Spinal cord (tissue), 10 donors: Measurements from ENCODE around the gene NDUFB7. TPM values are rescaled to one million over a fixed set of nuclear protein-coding genes. Genes with fewer than 3 reads are reported as not detected.
A peak's percentile ranks its signal among the peaks of the same experiment; 100 is the strongest.

Experiments used
- DNase-seq, 6 donors: peaks; one replicate each; pipeline versions ENCODE4 v3.0.0 to v3.0.0-alpha.2; 2013 to 2015; ENCODE audit warnings: low spot score in 6 of 6, low read depth in 4 of 6
- H3K27ac ChIP-seq: one replicate; pipeline ENCODE4 v1.5.1; 2013; ENCODE audit warnings: low read depth, low read length, control low read depth
- H3K27me3 ChIP-seq: one replicate; pipeline ENCODE4 v1.6.1; 2013; ENCODE audit warnings: low read length; ENCODE audit not compliant: control insufficient read depth, insufficient read depth
- H3K36me3 ChIP-seq: one replicate; pipeline ENCODE4 v1.6.1; 2013; ENCODE audit warnings: low read length; ENCODE audit not compliant: control insufficient read depth, insufficient read depth
- H3K4me1 ChIP-seq: one replicate; pipeline ENCODE4 v1.6.1; 2013; ENCODE audit warnings: low read length; ENCODE audit not compliant: control insufficient read depth, insufficient read depth
- H3K4me3 ChIP-seq: one replicate; pipeline ENCODE4 v1.5.1; 2013; ENCODE audit warnings: low read depth, low read length, control low read depth
- H3K9me3 ChIP-seq: one replicate; pipeline ENCODE4 v1.6.1; 2013; ENCODE audit warnings: low read length; ENCODE audit not compliant: control insufficient read depth, insufficient read depth
- WGBS: methylation state at CpG from one replicate; pipeline ENCODE4 v1.1.5; 2013; ENCODE audit warnings: missing lambda C conversion rate; ENCODE audit not compliant: insufficient coverage; 5-methylcytosine and 5-hydroxymethylcytosine counted together
- polyA plus RNA-seq, 2 donors: library from polyadenylated mRNA; unstranded; fragments of 120-200 nt; gene quantifications; one replicate each; pipeline ENCODE4 v1.2.1, GENCODE V29; 2013; ENCODE audit not compliant: insufficient read length in 2 of 2
- total RNA-seq, 2 donors: library from RNA; depleted of rRNA in 1 of 2; stranded (reverse); fragments of 120-200 nt in 1 of 2; fragments of >200 nt in 1 of 2; gene quantifications; one replicate each; pipeline versions ENCODE4 v1.2.3 to v1.2.4, GENCODE V29; 2013 to 2014
- donor health status: healthy.

NDUFB7 gene
- total and polyA plus RNA-seq, 4 donors: 143 to 310 (median 156) TPM

DNA sequence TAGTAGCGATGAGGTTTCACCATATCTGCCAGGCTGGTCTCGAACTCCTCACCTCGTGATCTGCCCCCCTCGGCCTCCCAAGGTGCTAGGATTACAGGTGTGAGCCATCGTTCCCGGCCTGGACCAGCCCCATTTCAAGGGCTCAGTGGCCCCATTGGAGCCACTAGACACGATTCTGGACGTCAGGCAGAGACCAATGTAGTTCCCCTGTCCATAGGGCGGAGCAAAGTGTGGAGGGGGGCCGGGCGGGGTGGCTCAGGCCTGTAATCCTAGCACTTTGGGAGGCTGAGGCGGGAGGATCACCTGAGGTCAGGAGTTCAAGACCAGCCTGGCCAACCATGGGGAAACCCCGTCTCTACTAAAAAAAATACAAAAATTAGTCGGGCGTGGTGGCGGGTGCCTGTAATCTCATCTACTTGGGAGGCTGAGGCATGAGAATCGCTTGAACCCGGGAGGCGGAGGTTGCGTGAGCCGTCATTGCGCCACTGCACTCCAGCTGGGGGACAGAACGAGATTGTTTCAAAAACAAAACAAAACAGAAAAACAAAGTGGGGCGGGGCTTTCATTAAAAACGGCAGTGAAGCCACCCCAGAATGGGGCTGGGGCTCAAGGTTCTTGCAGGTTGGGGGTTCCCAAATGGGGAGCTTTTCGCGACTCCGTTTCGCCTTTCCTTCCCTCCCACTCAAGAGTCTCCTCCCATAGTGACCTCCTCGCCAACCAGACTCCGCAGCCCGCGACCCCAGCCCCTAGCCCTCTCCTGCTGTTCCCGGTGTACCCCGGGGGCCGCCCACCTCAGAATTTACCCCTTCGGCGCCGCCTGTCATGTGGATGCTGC is 43.2 kb downstream of the NDUFB7 start:
- Histone ChIP-seq H3K27ac (peak overlapping the region; percentile 98), H3K9me3 (no peaks in the 10 kb centered on the region), H3K36me3 (peaks cover 3% of the 10 kb centered on the region), H3K4me1 (peaks cover 22% of the 10 kb centered on the region), H3K27me3 (no peaks in the 10 kb centered on the region), H3K4me3 (peak overlapping the region; percentile 98)
- WGBS: 44% methylated on average over 39 of the region's 39 CpGs
- no peak for DNase-seq

- DNase-seq: no peak
- 88% methylated on average over 2 of the region's 4 CpGs for WGBS
- Histone ChIP-seq H3K4me3 (no peak overlapping the region), H3K27me3 (no peaks in the 10 kb centered on the region), H3K9me3 (no peaks in the 10 kb centered on the region), H3K4me1 (peaks cover 15% of the 10 kb centered on the region), H3K27ac (no peak overlapping the region), H3K36me3 (no peaks in the 10 kb centered on the region)
Observed at GRCh38 chr19:14526423-14526822, 45.4 kb downstream of the NDUFB7 start.

GRCh38 chr19:14525729-14526128 is 46.1 kb downstream of the NDUFB7 start:
- no peak for DNase-seq
- no peaks in the 10 kb centered on the region for H3K27me3 ChIP-seq
- H3K4me3 ChIP-seq: no peak overlapping the region
- H3K36me3 ChIP-seq: no peaks in the 10 kb centered on the region
- WGBS: 47% methylated on average over 5 of the region's 6 CpGs
- H3K9me3 ChIP-seq: no peaks in the 10 kb centered on the region
- H3K4me1 ChIP-seq: peaks cover 11% of the 10 kb centered on the region
- peak overlapping the region; percentile 22 for H3K27ac ChIP-seq

DNA sequence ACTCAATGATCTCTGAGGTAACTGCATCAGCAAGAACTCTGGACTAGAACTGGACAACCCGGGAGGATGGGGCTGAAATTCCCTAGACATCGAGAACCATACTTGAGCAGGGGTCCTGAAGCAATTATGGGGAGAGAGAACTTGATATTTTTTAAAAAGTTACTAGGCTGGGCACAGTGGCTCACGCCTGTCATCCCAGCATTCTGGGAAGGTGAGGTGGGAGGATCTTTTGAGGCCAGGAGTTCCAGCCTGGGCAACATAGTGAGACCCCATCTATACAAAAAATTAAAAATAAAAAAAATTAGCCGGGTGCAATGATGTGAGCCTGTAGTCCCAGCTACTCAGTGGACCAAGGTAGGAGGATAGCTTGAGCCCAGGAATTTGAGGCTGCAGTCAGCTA is 51.3 kb downstream of the NDUFB7 start:
- no peak overlapping the region for H3K27ac ChIP-seq
- H3K4me1 ChIP-seq: peaks cover 30% of the 10 kb centered on the region
- no peaks in the 10 kb centered on the region for H3K27me3 ChIP-seq
- 86% methylated on average over 2 of the region's 4 CpGs for WGBS
- H3K4me3 ChIP-seq: no peak overlapping the region
- peaks cover 13% of the 10 kb centered on the region for H3K36me3 ChIP-seq
- no peak for DNase-seq
- H3K9me3 ChIP-seq: no peaks in the 10 kb centered on the region

GRCh38 chr19:14519860-14520407 is 51.9 kb downstream of the NDUFB7 start:
- WGBS: 67% methylated on average over 1 of the region's 2 CpGs

DNA sequence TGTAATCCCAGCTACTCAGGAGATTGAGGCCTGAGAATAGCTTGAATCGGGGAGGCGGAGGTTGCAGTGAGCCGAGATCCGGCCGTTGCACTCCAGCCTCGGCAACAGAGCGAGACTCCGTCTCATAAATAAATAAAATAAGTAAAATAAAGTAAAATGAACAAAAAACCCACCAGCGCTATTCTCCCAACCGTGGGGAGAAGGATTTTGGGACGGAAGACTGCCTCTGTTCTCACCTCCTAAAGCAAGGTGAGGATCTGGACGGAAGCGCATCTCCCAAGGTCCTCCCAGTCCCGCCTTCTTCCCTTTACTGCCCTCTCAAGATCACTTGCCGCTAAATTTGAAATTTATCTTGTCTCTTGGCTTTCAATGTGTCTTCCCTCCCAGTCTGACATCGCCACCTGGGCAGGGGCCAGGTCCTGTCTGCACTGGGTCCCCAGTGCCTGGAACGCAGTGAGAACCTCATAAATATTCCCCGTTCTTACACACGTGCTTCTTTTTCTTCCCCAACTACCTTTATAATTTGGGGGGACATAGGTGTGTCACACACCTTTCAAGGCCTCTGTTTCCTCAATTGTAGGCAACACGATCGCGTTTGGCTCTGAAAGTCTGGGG is 52.5 kb downstream of the NDUFB7 start:
- peaks cover 24% of the 10 kb centered on the region for H3K36me3 ChIP-seq
- peaks cover 33% of the 10 kb centered on the region for H3K4me1 ChIP-seq
- H3K9me3 ChIP-seq: no peaks in the 10 kb centered on the region
- no peak overlapping the region for H3K27ac ChIP-seq
- WGBS: 100% methylated on average over 5 of the region's 22 CpGs
- no peak overlapping the region for H3K4me3 ChIP-seq
- DNase-seq: no peak
- no peaks in the 10 kb centered on the region for H3K27me3 ChIP-seq

More at GRCh38 chr19:14519860-14520407, 51.9 kb downstream of the NDUFB7 start:
- Histone ChIP-seq H3K27me3 (no peaks in the 10 kb centered on the region), H3K27ac (no peak overlapping the region), H3K4me1 (peaks cover 32% of the 10 kb centered on the region), H3K36me3 (peaks cover 19% of the 10 kb centered on the region), H3K4me3 (no peak overlapping the region), H3K9me3 (no peaks in the 10 kb centered on the region)
- no peak for DNase-seq

DNA sequence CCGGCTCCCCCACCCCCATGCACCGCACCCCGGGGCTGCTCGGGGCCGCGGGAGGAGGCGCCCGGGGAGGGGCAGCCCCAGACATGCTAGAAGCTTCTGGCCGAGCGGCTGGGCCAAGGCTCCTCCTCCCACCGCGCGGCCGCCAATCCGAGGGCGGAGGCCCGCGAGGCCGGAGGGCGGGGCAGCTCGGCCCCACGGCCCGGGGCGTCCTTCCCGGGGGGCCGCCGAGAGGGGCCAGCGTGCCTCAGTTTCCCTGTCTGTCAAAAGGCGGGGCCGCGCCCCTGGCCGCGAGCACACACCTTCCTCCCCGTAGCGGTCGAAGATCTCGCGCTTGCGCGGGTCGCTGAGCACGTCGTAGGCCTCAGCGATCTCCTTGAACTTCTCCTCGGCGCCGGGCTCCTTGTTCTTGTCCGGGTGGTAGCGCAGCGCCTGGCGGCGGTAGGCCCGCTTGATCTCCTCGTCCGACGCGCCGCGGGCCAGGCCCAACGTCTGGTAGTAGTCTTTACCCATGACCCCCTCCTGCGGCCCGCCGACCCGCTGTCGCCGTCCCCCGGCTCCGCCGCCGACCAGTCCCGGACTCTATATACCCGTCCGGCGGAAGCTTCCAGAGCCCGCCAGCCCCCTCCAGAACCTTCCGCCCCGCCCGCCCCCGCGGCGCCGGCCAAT is 53.9 kb downstream of the NDUFB7 start, which contains the start of gene DNAJB1:
Gene DNAJB1 (minus strand): TSS at position 558 of the 666 bp plus-strand sequence. CDS start 48 bp downstream, at position 510.
- no peaks in the 10 kb centered on the region for H3K27me3 ChIP-seq
- H3K36me3 ChIP-seq: peaks cover 33% of the 10 kb centered on the region
- peak within 1 kb of the TSS; percentile 94 for H3K4me3 ChIP-seq
- no peaks in the 10 kb centered on the region for H3K9me3 ChIP-seq
- 0% methylated on average over 76 of the region's 82 CpGs for WGBS
- peaks cover 36% of the 10 kb centered on the region for H3K4me1 ChIP-seq
- DNase-seq: peak in 2 of 6 donors; percentile 79 to 88
- H3K27ac ChIP-seq: peak within 1 kb of the TSS; percentile 99

DNA sequence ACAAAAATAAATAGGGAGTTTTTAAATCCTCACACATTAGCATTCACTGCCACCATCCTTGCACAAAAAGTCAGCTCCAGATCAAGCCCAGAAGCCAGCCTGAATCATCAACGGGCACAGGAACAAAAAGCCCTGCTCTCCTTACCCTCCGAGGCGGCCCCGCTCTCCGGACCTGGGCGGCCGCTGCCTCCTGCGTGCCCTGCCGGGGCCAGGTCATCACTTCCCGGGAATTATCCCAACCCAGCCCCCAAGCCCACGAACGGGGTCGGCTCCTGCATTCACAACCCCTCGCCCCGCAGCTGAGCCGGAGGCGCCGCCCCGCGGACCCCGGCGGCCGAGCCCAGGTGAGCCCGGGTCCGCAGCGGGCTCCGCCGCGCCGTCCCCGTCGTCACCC is 54.4 kb downstream of the NDUFB7 start:
- WGBS: under 1% methylated on average over 32 of the region's 32 CpGs
- H3K4me3 ChIP-seq: peak overlapping the region; percentile 94
- H3K36me3 ChIP-seq: peaks cover 33% of the 10 kb centered on the region
- H3K4me1 ChIP-seq: peaks cover 36% of the 10 kb centered on the region
- no peaks in the 10 kb centered on the region for H3K27me3 ChIP-seq
- no peak for DNase-seq
- no peaks in the 10 kb centered on the region for H3K9me3 ChIP-seq
- H3K27ac ChIP-seq: peak overlapping the region; percentile 86

GRCh38 chr19:14516746-14517438 is 55.0 kb downstream of the NDUFB7 start:
- Histone ChIP-seq H3K4me1 (peaks cover 36% of the 10 kb centered on the region), H3K36me3 (peaks cover 33% of the 10 kb centered on the region), H3K4me3 (peak overlapping the region; percentile 94), H3K9me3 (no peaks in the 10 kb centered on the region), H3K27ac (peak overlapping the region; percentile 86), H3K27me3 (no peaks in the 10 kb centered on the region)
- WGBS: 47% methylated on average over 8 of the region's 22 CpGs
- DNase-seq: no peak
